Lower lobe of right lung (tissue), 2 donors: ENCODE results near the gene CTPS1. TPM values are rescaled to one million over a fixed set of nuclear protein-coding genes. Genes with fewer than 3 reads are reported as not detected.
A peak's percentile ranks its signal among the peaks of the same experiment; 100 is the strongest.

ENCODE experiments used
- ATAC-seq, 2 donors: fragments of 200-7000 bp; cut with Tn5 transposase; one replicate each; pipeline ENCODE4 v1.9.1; 2020 to 2022; ENCODE audit warnings: mild to moderate bottlenecking in 2 of 2, moderate library complexity in 2 of 2
- DNase-seq: peaks from one replicate; pipeline ENCODE4 v3.0.0-alpha.2; 2020
- H3K27ac ChIP-seq: fragments of 200-600 bp; one replicate; pipeline ENCODE4 v1.8.0; 2022
- H3K27me3 ChIP-seq: fragments of 200-600 bp; one replicate; pipeline ENCODE4 v1.8.0; 2022; ENCODE audit warnings: low read depth
- H3K36me3 ChIP-seq: fragments of 200-600 bp; one replicate; pipeline ENCODE4 v1.8.0; 2022; ENCODE audit warnings: mild to moderate bottlenecking
- H3K4me1 ChIP-seq: fragments of 200-600 bp; one replicate; pipeline ENCODE4 v1.8.0; 2022
- H3K4me3 ChIP-seq: fragments of 200-600 bp; one replicate; pipeline ENCODE4 v1.8.0; 2022; ENCODE audit warnings: mild to moderate bottlenecking
- H3K9me3 ChIP-seq: fragments of 200-600 bp; one replicate; pipeline ENCODE4 v1.8.0; 2022
- CTCF ChIP-seq: fragments of 200-600 bp; IDR thresholded peaks from one replicate; pipeline ENCODE4 v1.8.0; 2022; ENCODE audit warnings: antibody characterized with exemption, mild to moderate bottlenecking
- intact Hi-C: fragments of 100-400 bp; cut with DNase I; formaldehyde crosslinking; loops from one replicate; pipeline ENCODE4 v1.11.0; 2022
- total RNA-seq: library from RNA; stranded (reverse); fragmentation: NEBNext Ultra II Directional; extraction: Animal tissue kit (Norgen Biotek cat#: 25700); gene quantifications from one replicate; pipeline ENCODE4 v1.2.1, GENCODE V29; 2021
- donor health status: DM: no; HTN: yes; CAD: no; lungs with severe emphysema.

Gene CTPS1
- total RNA-seq, 1 donor from 2014 or later = 16.2 TPM

- Histone ChIP-seq H3K27me3 (no peaks in the 10 kb centered on the region), H3K9me3 (no peaks in the 10 kb centered on the region), H3K27ac (peak within 1 kb of the TSS; percentile 44), H3K4me3 (peak within 1 kb of the TSS; percentile 23), H3K4me1 (peaks cover 13% of the 10 kb centered on the region), H3K36me3 (no peaks in the 10 kb centered on the region)
- no peak for DNase-seq
- no peak for TF ChIP-seq CTCF
- intact Hi-C loops = no loop called here
- ATAC-seq = no peak
Measured at GRCh38 chr1:41021526-41022308, 42.2 kb downstream of the CTPS1 start, which contains the start of gene SLFNL1. SLFNL1 (minus strand) TSS chr1:41021725; CDS start chr1:41020660, 1,065 bp downstream.

- DNase-seq (no peak), ATAC-seq (no peak)
- no peaks in the 10 kb centered on the region for H3K27me3 ChIP-seq
- TF ChIP-seq CTCF = no peak
- no peaks in the 10 kb centered on the region for H3K9me3 ChIP-seq
- peaks cover 13% of the 10 kb centered on the region for H3K4me1 ChIP-seq
- H3K4me3 ChIP-seq = no peak overlapping the region
- no peak overlapping the region for H3K27ac ChIP-seq
- intact Hi-C loops = no loop called here
- peaks cover 7% of the 10 kb centered on the region for H3K36me3 ChIP-seq
Measured at GRCh38 chr1:41022424-41022823, 42.9 kb downstream of the CTPS1 start.

- H3K4me1 ChIP-seq = peaks cover 13% of the 10 kb centered on the region
- DNase-seq = no peak
- no peak for TF ChIP-seq CTCF
- H3K27ac ChIP-seq = no peak overlapping the region
- intact Hi-C loops = no loop called here
- ATAC-seq = no peak
- H3K36me3 ChIP-seq = peaks cover 17% of the 10 kb centered on the region
- no peaks in the 10 kb centered on the region for H3K27me3 ChIP-seq
- H3K4me3 ChIP-seq = no peak overlapping the region
- H3K9me3 ChIP-seq = no peaks in the 10 kb centered on the region
Measured at GRCh38 chr1:41023279-41023990, 43.9 kb downstream of the CTPS1 start.

- Histone ChIP-seq H3K36me3 (peaks cover 28% of the 10 kb centered on the region), H3K4me3 (no peak overlapping the region), H3K9me3 (no peaks in the 10 kb centered on the region), H3K4me1 (peaks cover 13% of the 10 kb centered on the region), H3K27me3 (no peaks in the 10 kb centered on the region), H3K27ac (no peak overlapping the region)
- ATAC-seq = no peak
- intact Hi-C loops = no loop called here
- no peak for DNase-seq
- no peak for TF ChIP-seq CTCF
Measured at GRCh38 chr1:41024953-41025352, 45.5 kb downstream of the CTPS1 start.

- no peak for DNase-seq
- Histone ChIP-seq H3K4me1 (peaks cover 9% of the 10 kb centered on the region), H3K27ac (no peak overlapping the region), H3K27me3 (no peaks in the 10 kb centered on the region), H3K36me3 (peaks cover 39% of the 10 kb centered on the region), H3K9me3 (no peaks in the 10 kb centered on the region), H3K4me3 (no peak overlapping the region)
- intact Hi-C loops = no loop called here
- no peak for TF ChIP-seq CTCF
- no peak for ATAC-seq
Measured at GRCh38 chr1:41025979-41026819, 46.7 kb downstream of the CTPS1 start.
